Motor neuron (in vitro differentiated cells): ENCODE data around the gene ITGA6. TPM values are rescaled to one million over a fixed set of nuclear protein-coding genes. Genes with fewer than 3 reads are reported as not detected.

ENCODE experiments used
- ATAC-seq, 8 experiments: fragments of 200-7000 bp; cut with Tn5 transposase; replicated peaks in 6 of 8; 2 replicates each; pipeline ENCODE4 v1.8.0; 2021; ENCODE audit warnings: mild to moderate bottlenecking in 8 of 8, moderate library complexity in 8 of 8
- H3K27ac ChIP-seq, 2 donors: fragments of 250-450 bp; sonication (Bioruptor Pico); 2 replicates each; pipeline ENCODE4 v1.9.0; 2021; ENCODE audit warnings: antibody characterized with exemption in 2 of 2, mild to moderate bottlenecking in 2 of 2, moderate library complexity in 1 of 2
- H3K4me1 ChIP-seq, 2 donors: fragments of 250-450 bp; sonication (Bioruptor Pico); replicated peaks in 1 of 2; 2 replicates each; pipeline ENCODE4 v1.6.1; 2021; ENCODE audit warnings: antibody characterized with exemption in 2 of 2, mild to moderate bottlenecking in 2 of 2, moderate library complexity in 1 of 2
- H3K4me3 ChIP-seq, 5 donors: fragments of 250-450 bp; sonication (Bioruptor Pico); 2 replicates each; pipeline ENCODE4 v1.9.0; 2021; ENCODE audit warnings: antibody characterized with exemption in 5 of 5, mild to moderate bottlenecking in 5 of 5, moderate library complexity in 4 of 5
- WGBS, 10 experiments: fragments of 450-650 bp; shearing (Covaris generic); methylation state at CpG; one replicate each; pipeline ENCODE4 v1.0.0; 2022; 5-methylcytosine and 5-hydroxymethylcytosine counted together
- in situ Hi-C, 9 experiments: fragments of 400-800 bp; cut with MboI; loops; one replicate each; pipeline ENCODE4 v1.15.0; 2021; ENCODE audit warnings: low sequenced_read_pairs in 9 of 9, low pct_unique_long_range_greater_than_20kb in 2 of 9; ENCODE audit not compliant: unreplicated experiment in 9 of 9
- total RNA-seq, 8 experiments: library from RNA; unstranded; fragments of 300-600 nt; gene quantifications; 2 replicates each; pipeline versions ENCODE4 v1.2.3 to v1.2.4, GENCODE V29; 2022

ITGA6 gene
- total RNA-seq, 8 experiments from 2014 or later, result 3.4 to 68.2 (median 26.1) TPM

- in situ Hi-C loops, result loop anchor here in 8 of 9 experiments (5.0 to 25.0 kb wide), 3 partner anchors 290 to 302 kb away; no protein-coding TSS in a partner anchor
- Histone ChIP-seq H3K4me3 (no peak overlapping the region), H3K27ac (no peak overlapping the region), H3K4me1 (peaks cover 9% of the 10 kb centered on the region in 2 donors)
- 44 to 100% (median 87%) methylated on average over 2 to 4 of the region's 4 CpGs for WGBS, 10 experiments
- ATAC-seq, result no peak
Observed at GRCh38 chr2:172464400-172465129, 37.2 kb downstream of the ITGA6 start.

GRCh38 chr2:172465417-172466334 lies 38.3 kb downstream of the ITGA6 start:
- Histone ChIP-seq H3K4me3 (no peak overlapping the region), H3K4me1 (peaks cover 9% of the 10 kb centered on the region in 2 donors), H3K27ac (no peak overlapping the region)
- ATAC-seq, result peak; percentile 61 to 85 (median 80)
- 0 to 78% (median 55%) methylated on average over 1 to 24 of the region's 24 CpGs for WGBS, 10 experiments
- in situ Hi-C loops, result loop anchor here in 7 of 9 experiments (10.0 to 25.0 kb wide), 2 partner anchors 291 to 303 kb away; no protein-coding TSS in a partner anchor

GRCh38 chr2:172467382-172467781 lies 40.0 kb downstream of the ITGA6 start:
- Histone ChIP-seq H3K4me3 (no peak overlapping the region), H3K4me1 (peaks cover 0 to 7% of the 10 kb centered on the region in 2 donors), H3K27ac (no peak overlapping the region)
- ATAC-seq, result no peak
- 0 to 100% (median 88%) methylated on average over 1 to 8 of the region's 8 CpGs for WGBS, 10 experiments
- in situ Hi-C loops, result loop anchor here in 7 of 9 experiments (10.0 to 25.0 kb wide), 2 partner anchors 293 to 305 kb away; no protein-coding TSS in a partner anchor

GRCh38 chr2:172470958-172471922 lies 43.9 kb downstream of the ITGA6 start:
- Histone ChIP-seq H3K27ac (no peak overlapping the region), H3K4me1 (peaks cover 0 to 11% of the 10 kb centered on the region in 2 donors), H3K4me3 (no peak overlapping the region)
- ATAC-seq, result peak in 3 of 8 experiments; percentile 76 to 98 (median 84)
- in situ Hi-C loops, result loop anchor here in 3 of 9 experiments (25.0 kb wide), 1 partner anchor 309 kb away; no protein-coding TSS in a partner anchor
- 51 to 100% (median 90%) methylated on average over 1 to 9 of the region's 11 CpGs for WGBS, 10 experiments

- H3K4me3 ChIP-seq, result no peak overlapping the region
- 69 to 89% (median 80%) methylated on average over 1 to 12 of the region's 12 CpGs for WGBS, 10 experiments
- no peak overlapping the region for H3K27ac ChIP-seq
- in situ Hi-C loops, result loop anchor here in 3 of 9 experiments (25.0 kb wide), 1 partner anchor 310 kb away; no protein-coding TSS in a partner anchor
- ATAC-seq, result peak in 2 of 8 experiments; percentile 27 to 31
- H3K4me1 ChIP-seq, result peaks cover 0 to 11% of the 10 kb centered on the region in 2 donors
Observed at GRCh38 chr2:172472446-172473033, 45.2 kb downstream of the ITGA6 start.

- Histone ChIP-seq H3K4me3 (no peak overlapping the region), H3K27ac (no peak overlapping the region), H3K4me1 (peaks cover 0 to 11% of the 10 kb centered on the region in 2 donors)
- in situ Hi-C loops, result loop anchor here in 3 of 9 experiments (25.0 kb wide), 1 partner anchor 311 kb away; no protein-coding TSS in a partner anchor
- no peak for ATAC-seq
Observed at GRCh38 chr2:172473167-172473566, 45.8 kb downstream of the ITGA6 start.

GRCh38 chr2:172478353-172478752 lies 51.0 kb downstream of the ITGA6 start:
- in situ Hi-C loops, result no loop called here
- Histone ChIP-seq H3K4me1 (peaks cover 18 to 31% of the 10 kb centered on the region in 2 donors), H3K4me3 (no peak overlapping the region), H3K27ac (no peak overlapping the region)
- 20 to 100% (median 93%) methylated on average over 1 to 7 of the region's 8 CpGs; no CpG with 5 or more reads in 3 of the 10 experiments for WGBS, 10 experiments
- no peak for ATAC-seq

- no peak overlapping the region for H3K27ac ChIP-seq
- in situ Hi-C loops, result no loop called here
- H3K4me1 ChIP-seq, result peaks cover 18 to 31% of the 10 kb centered on the region in 2 donors
- WGBS, 10 experiments, result 43 to 97% (median 60%) methylated on average over 2 to 9 of the region's 12 CpGs; no CpG with 5 or more reads in 2 of the 10 experiments
- H3K4me3 ChIP-seq, result no peak overlapping the region
- ATAC-seq, result peak in 2 of 8 experiments; percentile 55 to 72
Observed at GRCh38 chr2:172480301-172481218, 53.2 kb downstream of the ITGA6 start.

GRCh38 chr2:172481507-172482262 lies 54.3 kb downstream of the ITGA6 start:
- H3K27ac ChIP-seq, result no peak overlapping the region
- in situ Hi-C loops, result no loop called here
- 53 to 100% (median 74%) methylated on average over 1 to 7 of the region's 7 CpGs; no CpG with 5 or more reads in 2 of the 10 experiments for WGBS, 10 experiments
- peaks cover 18 to 31% of the 10 kb centered on the region in 2 donors for H3K4me1 ChIP-seq
- H3K4me3 ChIP-seq, result no peak overlapping the region
- ATAC-seq, result peak in 1 of 8 experiments; percentile 33

GRCh38 chr2:172484253-172484652 lies 56.9 kb downstream of the ITGA6 start:
- in situ Hi-C loops, result no loop called here
- Histone ChIP-seq H3K4me3 (no peak overlapping the region), H3K27ac (no peak overlapping the region), H3K4me1 (peaks cover 18 to 31% of the 10 kb centered on the region in 2 donors)
- 21 to 100% (median 64%) methylated on average over 2 to 4 of the region's 4 CpGs; no CpG with 5 or more reads in 3 of the 10 experiments for WGBS, 10 experiments
- ATAC-seq, result peak in 1 of 8 experiments; percentile 26
